Measurements from ENCODE around the gene CCDC171.

CCDC171 gene

DNA sequence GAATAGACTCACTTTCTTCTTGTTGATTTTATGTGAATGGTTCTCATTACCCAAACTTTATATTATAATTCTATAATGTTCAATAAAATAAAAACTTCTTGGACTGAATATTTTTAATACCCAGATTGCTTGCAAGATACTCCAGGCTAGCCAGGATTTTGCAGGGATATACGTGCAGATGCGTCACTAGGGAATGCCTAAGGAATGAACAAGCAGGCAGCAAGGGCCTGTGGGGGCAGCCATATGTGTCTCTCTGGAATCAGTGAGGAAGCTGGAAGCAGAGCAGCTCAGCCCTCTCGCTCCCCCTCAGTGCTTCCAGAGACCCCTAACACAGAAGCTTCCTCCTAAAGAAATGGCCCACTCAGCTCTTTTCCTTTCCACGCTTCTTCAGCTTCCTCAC is 457.4 kb downstream of the CCDC171 start:
- DNase-seq, result no peak

DNA sequence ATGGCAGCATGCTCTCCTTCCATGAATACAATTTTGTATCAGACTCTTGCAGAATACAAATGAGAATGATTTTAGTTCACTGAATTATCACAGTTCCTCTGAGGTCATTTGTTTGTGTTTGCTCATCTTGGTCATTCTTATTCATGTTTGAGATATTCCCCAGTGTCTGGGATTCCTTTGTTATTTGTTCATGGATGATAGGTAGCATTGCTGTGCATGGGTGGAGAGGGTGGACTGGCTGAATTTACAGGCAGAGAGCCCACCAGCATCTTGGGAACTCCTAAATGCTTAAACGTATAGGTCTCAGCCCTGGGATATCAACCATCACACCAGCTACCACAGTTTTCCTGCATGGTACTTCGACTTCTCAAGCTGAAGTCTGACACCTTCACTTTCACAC is 459.8 kb downstream of the CCDC171 start:
- no peak for DNase-seq

DNA sequence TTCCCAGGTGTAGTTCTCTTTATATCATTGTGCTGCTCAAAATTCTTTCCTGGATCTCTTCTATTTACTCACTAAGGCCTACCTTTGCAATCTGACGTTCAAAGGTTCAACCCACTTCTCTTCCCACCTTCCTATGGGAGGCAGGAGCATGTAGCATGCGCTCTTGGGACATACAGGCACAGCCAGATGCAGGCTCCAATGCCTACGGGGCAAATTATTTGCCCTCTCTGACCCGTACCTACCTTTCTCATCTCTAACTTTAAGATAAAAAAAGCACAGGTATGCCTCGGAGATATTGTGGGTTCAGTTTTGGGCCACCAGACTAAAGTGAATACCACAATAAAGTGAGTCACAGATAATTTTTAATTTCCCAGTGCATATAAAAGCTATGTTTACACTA is 460.5 kb downstream of the CCDC171 start:
- no peak for DNase-seq

DNA sequence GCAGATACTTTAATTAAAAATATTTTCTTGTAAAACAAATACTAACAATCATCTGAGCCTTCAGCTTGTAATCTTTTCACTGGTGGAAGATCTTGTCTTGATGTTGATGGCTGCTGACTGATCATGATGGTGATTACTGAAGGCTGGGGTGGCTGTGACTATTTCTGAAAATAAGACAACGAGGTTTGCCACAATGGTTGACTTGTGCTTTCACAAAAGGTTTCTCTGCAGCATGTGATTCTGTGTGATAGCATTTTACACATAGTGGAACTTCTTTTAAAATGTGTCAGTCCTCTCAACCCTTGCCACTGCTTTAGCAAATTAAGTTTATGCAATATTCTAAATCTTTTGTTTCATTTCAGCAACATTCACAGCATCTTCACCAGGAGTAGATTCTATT is 461.0 kb downstream of the CCDC171 start:
- DNase-seq, result no peak

DNA sequence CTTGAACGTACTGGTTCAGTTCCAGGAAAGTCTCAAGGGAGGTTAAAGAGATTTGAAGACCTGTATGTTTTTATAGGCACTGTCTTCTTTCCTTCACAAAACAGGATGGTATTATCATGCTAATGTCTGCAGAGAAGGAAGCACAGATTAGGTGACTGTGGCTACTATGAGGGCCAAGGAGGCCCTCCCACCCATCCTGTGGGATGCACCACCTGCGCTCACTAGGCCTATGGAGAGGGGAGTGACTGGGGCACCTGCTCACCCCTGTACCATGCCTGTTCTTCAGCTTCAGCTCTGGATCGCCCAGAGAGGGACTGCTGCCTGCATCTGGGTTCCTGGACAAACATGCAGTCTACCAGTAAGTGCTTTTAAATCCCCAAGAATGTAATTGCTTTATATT is 469.4 kb downstream of the CCDC171 start:
- DNase-seq, result no peak

DNA sequence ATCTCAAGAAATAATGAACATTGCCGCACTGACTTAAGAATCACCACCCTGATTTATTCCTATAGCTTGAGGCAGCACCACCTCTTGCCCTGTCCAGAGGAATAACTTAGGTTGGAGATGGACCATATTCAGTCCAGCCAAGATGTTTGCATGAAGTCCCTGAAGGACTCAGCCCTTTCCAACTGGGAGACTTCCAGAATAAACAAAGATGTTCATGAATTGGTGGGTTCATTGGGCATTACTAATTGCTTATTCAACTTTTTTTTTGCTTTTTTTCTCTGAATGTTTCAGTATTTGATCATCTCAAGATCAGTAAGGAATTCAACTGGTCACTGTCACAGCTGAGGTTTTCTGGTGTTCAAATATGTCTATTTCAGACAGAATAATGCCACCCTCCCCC is 470.6 kb downstream of the CCDC171 start:
- no peak for DNase-seq
